Glomerular visceral epithelial cell (primary cell): ENCODE measurements around the gene CST9L.

Experiments
- DNase-seq: peaks from one replicate; pipeline ENCODE4 v3.0.0-alpha.2; 2016; ENCODE audit errors: extremely low spot score

CST9L gene

DNA sequence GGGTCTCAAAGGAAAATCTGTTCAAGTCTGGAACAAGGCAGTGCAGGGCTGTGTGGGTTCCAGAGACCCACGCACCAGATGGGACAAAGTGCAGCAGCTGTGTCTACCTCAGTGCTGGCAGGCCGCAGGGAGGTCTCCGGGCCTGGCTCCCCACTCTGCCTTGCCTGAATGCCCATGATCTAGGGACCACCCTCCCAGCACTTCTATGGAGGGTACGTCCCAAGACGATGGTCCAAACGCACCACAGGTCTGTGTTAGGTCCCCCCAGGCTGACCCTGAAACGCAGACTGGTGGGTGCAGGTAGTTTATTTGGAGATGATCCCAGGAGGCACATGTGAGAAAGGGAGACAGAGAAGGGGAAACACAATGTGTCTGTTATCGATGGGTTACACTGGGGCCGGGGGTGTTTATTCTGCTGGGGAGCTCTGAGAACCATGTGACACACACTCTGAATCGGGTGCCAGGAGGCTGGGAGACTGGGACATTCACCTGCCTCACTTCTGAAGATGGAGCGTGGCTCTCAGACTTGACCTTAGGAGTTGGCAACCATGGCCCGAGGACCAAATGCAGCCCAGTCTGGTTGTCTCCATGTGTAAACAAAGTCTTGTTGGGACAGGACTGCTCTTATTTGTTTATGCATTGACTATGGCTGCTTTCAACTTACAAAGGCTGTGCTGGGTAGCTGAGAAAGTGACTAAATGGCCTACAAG, 21.7 kb downstream of the CST9L start:
- no peak for DNase-seq

DNA sequence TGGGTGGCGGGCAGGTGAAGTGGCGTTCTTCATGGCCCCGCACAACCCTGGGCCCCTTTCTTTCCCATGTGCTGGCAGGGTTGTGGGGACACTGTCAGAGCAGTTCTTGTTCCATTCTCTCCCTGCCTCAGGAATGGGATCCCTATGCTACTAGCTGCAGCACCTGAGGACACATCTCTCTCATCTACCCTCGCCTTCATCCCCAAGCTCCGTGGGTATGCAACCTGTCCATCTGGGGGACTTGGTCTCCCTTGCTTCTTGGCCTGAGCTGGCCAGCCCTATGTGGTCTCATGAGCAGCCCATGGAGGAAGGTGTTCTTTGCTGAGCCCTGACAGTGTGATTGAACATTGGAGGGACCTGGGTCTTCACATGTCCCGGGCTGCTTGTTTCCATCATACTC, 24.2 kb downstream of the CST9L start:
- DNase-seq: no peak

GRCh38 chr20:23542801-23543200, 25.5 kb downstream of the CST9L start:
- no peak for DNase-seq

GRCh38 chr20:23541776-23542175, 26.5 kb downstream of the CST9L start:
- no peak for DNase-seq

GRCh38 chr20:23541330-23541729, 27.0 kb downstream of the CST9L start:
- DNase-seq: no peak

DNA sequence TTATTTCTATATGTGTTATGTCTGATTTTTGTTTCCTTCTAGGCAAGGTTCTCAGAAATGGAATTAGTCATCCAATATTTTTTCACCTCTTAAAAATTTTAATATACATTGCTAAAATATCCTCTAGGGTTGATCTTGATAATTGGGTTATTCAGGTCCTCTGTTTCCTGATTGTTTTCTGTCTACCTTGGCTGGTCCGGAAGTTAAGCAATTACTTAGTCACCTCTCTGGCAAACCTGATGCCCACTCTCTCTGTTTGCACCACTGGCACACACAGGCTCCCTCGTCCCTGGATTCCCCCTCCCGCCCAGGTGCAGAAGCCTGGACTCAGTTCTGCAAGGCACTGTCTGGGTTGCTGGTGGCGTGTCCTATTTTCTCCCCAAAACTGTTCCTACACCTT, 27.7 kb downstream of the CST9L start:
- DNase-seq: no peak

GRCh38 chr20:23537030-23537429, 31.3 kb downstream of the CST9L start:
- no peak for DNase-seq

- no peak for DNase-seq
Observed at GRCh38 chr20:23536328-23536974, 31.8 kb downstream of the CST9L start.

GRCh38 chr20:23534801-23535593, 33.3 kb downstream of the CST9L start:
- DNase-seq: no peak

DNA sequence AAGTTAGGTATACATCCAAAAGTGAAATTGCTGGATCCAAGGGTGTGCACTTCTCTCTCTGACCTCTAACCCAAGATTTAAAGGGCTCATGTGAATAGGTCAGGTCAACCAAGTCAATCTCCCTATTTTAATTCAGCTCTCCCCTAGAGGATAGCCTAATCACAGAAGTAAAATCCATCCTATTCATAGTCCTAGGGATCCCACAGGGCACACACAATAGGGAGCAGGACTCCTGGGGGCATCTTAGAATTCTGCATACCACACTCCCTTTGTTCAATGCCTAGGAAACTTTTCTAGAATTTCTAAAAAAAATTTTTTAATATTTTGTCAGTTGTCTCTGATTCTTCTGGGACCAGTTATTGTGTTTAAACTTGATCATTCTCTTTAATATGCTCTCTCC, 35.1 kb downstream of the CST9L start:
- DNase-seq: no peak

DNA sequence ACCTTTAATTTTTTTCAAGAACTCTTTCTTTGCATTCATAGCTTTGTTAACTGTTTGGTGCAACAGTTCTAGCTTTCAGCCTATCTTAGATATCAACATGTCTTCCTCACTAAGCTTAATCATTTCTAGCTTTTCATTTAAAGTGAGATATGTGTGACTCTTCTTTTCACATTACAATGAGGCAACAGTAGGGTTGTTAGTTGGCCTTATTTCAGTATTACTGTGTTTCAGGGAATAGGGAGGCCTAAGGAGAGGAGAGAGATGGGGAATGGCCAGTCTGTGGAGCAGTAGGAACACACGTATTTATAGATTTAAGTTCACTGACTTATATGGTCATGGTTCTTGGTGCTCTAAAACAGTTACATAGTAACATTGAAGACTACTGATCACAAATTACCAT, 35.8 kb downstream of the CST9L start:
- no peak for DNase-seq

- no peak for DNase-seq
Observed at GRCh38 chr20:23530937-23531567, 37.2 kb downstream of the CST9L start.

- no peak for DNase-seq
Observed at GRCh38 chr20:23528867-23529431, 39.3 kb downstream of the CST9L start.

DNA sequence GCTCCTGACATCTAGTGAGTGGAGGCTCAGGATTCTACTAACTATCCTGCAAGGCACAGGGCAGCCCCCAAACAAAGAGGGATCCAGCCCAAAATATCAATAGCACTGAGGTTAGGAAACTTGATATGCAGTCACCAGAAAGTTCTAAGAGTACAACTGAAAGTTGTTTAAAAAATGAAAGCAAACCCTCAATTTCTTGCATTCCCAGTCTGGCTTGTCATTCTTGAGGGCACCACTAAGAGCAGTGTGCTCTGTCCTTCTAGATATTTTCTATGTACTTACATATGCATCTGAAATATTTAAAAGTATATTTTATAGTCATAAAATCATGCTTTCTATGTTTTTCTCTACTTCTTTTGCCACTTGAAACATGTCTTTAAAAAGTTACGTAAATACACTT, 41.4 kb downstream of the CST9L start:
- DNase-seq: no peak

DNA sequence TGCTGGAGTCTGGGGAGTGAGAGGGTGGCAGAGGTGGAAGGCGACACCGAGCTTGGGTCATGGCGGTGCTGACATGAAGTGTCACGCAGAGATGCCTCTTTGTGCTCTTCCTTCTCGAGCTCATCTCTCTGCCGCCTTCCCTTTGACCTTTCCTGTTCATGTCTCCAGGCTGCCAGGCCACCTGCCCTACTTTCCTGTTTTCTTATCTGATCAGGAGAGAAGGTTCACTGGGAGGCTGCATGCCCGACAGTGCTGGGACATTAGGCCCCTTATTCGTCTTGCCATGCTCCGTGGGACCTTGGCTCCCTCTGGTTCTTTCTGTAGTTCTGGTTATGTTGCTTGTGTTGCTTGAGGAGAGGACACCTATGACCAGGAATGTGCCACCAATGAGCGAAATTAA, 44.1 kb downstream of the CST9L start:
- DNase-seq: no peak

DNA sequence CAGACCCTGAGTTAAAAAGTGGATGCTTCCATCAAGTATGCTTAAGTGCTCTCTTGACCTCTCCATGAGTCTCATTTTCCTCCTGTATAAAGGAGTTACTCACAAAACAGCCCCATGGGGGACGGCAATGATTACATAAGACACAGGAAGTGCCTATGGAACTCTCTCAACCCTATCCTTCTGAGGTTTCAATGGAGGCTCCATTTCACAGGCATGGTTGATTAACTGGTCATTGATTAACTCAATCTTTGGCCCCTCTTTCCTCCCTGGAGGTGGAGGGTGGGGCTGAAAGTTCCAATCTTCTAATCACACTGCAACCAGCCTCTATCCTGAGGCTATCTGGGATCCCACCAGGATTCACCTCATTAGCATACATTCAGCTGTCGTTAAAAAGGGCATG, 48.1 kb downstream of the CST9L start:
- DNase-seq: peak; percentile 73

DNA sequence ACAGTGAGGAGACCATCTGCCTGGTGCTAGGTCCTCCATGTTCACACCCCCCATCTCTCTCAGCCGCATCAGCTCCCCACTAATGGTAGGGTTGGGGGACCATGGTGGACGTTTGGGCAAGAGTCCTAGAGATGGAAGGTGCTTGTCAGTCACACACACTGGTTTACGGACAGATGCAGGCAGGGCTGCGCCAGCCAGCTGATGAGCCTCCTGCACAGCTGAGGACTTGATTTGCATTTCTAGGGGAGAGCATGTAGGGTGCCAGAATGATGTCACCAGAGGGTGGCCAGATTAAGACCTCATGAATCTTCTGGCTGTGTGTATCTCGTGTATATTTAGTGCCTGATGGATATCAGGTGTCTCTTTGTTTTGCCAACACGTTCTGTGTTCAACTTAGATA, 48.7 kb downstream of the CST9L start:
- no peak for DNase-seq

- DNase-seq: no peak
Observed at GRCh38 chr20:23517719-23518118, 50.6 kb downstream of the CST9L start.

DNA sequence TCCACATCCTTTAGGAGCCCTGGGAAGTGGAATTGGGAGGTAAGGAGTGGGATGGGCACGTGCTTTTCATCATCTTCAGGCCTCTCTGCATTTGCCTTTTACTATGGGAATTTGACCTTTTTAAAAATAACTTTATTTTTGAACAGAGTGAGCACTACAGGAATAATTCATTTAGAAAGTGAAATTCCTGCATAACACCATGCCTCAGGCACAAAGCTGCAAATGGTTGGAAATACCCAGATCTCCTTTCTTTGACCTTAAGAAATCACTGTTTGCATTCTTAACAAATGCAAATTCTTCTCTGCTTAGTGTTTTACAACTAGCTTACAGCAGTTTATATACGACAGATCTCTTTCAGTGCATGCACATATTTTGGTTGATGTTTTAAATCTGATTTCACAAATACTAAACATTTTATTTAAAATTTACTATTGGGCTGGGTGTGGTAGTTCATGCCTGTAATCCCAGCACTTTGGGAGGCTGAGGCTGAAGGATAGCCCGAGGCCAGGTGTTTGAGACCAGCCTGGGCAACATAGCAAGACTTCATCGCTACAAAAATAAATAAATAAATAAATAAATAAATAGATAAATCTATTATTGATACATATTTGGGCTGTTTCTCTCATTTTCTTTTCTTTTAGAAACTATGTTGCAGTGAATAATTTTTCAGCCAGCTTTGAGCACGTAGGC, 52.9 kb downstream of the CST9L start:
- DNase-seq: no peak

GRCh38 chr20:23514848-23515247, 53.4 kb downstream of the CST9L start:
- DNase-seq: no peak
